ENCODE measurements around the gene COA7. TPM values are rescaled to one million over a fixed set of nuclear protein-coding genes. Genes with fewer than 3 reads are reported as not detected.

COA7 gene
- total RNA-seq, 4 donors from 2014 or later, result 4.1 to 18.8 (median 11.2) TPM

GRCh38 chr1:52663716-52664115, 34.4 kb downstream of the COA7 start:
- Histone ChIP-seq H3K27me3 (no peaks in the 10 kb centered on the region), H3K4me3 (no peak overlapping the region), H3K9me3 (no peaks in the 10 kb centered on the region), H3K27ac (no peak overlapping the region), H3K4me1 (no peaks in the 10 kb centered on the region), H3K36me3 (no peaks in the 10 kb centered on the region)
- DNase-seq, result no peak
- intact Hi-C loops (cut with DNase I; ENCODE audit: low total_unique reads), result no loop called here
- no peak for TF ChIP-seq POLR2A (IDR thresholded peaks at IDR 0.05)
- no peak for TF ChIP-seq CTCF (IDR thresholded peaks at IDR 0.05)

- TF ChIP-seq POLR2A (IDR thresholded peaks at IDR 0.05), result no peak
- TF ChIP-seq CTCF (IDR thresholded peaks at IDR 0.05), result no peak
- Histone ChIP-seq H3K4me1 (no peaks in the 10 kb centered on the region), H3K9me3 (no peaks in the 10 kb centered on the region), H3K4me3 (no peak overlapping the region), H3K36me3 (no peaks in the 10 kb centered on the region), H3K27me3 (no peaks in the 10 kb centered on the region), H3K27ac (no peak overlapping the region)
- DNase-seq, result no peak
- intact Hi-C loops (cut with DNase I; ENCODE audit: low total_unique reads), result no loop called here
Measured at GRCh38 chr1:52662645-52663313, 35.4 kb downstream of the COA7 start.

- Histone ChIP-seq H3K27ac (no peak overlapping the region), H3K27me3 (no peaks in the 10 kb centered on the region), H3K4me3 (no peak overlapping the region), H3K36me3 (no peaks in the 10 kb centered on the region), H3K4me1 (no peaks in the 10 kb centered on the region), H3K9me3 (no peaks in the 10 kb centered on the region)
- intact Hi-C loops (cut with DNase I; ENCODE audit: low total_unique reads), result no loop called here
- no peak for DNase-seq
- TF ChIP-seq CTCF (IDR thresholded peaks at IDR 0.05), result no peak
- TF ChIP-seq POLR2A (IDR thresholded peaks at IDR 0.05), result no peak
Measured at GRCh38 chr1:52660807-52661206, 37.3 kb downstream of the COA7 start.

GRCh38 chr1:52659851-52660596, 38.1 kb downstream of the COA7 start:
- no peak for TF ChIP-seq POLR2A (IDR thresholded peaks at IDR 0.05)
- TF ChIP-seq CTCF (IDR thresholded peaks at IDR 0.05), result no peak
- no peaks in the 10 kb centered on the region for H3K27me3 ChIP-seq
- DNase-seq, result no peak
- H3K4me1 ChIP-seq, result no peaks in the 10 kb centered on the region
- no peak overlapping the region for H3K4me3 ChIP-seq
- H3K27ac ChIP-seq, result no peak overlapping the region
- intact Hi-C loops (cut with DNase I; ENCODE audit: low total_unique reads), result no loop called here
- H3K36me3 ChIP-seq, result no peaks in the 10 kb centered on the region
- no peaks in the 10 kb centered on the region for H3K9me3 ChIP-seq

- no peaks in the 10 kb centered on the region for H3K9me3 ChIP-seq
- no peaks in the 10 kb centered on the region for H3K27me3 ChIP-seq
- H3K4me1 ChIP-seq, result no peaks in the 10 kb centered on the region
- DNase-seq, result no peak
- intact Hi-C loops (cut with DNase I; ENCODE audit: low total_unique reads), result no loop called here
- H3K27ac ChIP-seq, result no peak overlapping the region
- H3K36me3 ChIP-seq, result no peaks in the 10 kb centered on the region
- H3K4me3 ChIP-seq, result no peak overlapping the region
- TF ChIP-seq POLR2A (IDR thresholded peaks at IDR 0.05) (no peak), CTCF (IDR thresholded peaks at IDR 0.05) (no peak)
Measured at GRCh38 chr1:52659356-52659755, 38.8 kb downstream of the COA7 start.
